Bone marrow (tissue), 2 donors: Measurements from ENCODE around the gene CYB5RL.
"Not testable (repeated sequence)": the region's sequence is repeated elsewhere in the genome, so short reads cannot be mapped to it uniquely, and the experiment has no call there.

Experiments
- DNase-seq, 2 donors: peaks; one replicate each; lab custom pipeline; 2025; lab: John Stamatoyannopoulos, UW

Gene CYB5RL

DNA sequence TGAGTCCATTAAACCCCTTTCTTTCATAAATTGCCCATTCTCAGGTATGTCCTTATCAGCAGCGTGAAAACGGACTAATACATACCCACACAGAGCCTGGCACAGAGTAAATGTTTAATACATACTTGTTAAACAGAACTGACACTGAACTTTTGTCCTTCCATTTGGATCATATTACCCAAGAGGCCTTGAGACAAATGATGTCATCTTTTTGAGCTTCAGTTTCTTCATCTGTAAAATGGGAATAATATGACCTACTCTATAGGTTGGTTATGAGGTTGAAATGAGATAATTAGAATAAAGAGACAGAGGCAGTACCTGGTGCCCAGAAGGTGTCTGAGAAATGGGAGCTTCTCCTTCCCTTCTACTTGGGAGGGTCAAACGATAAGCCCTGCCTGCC, 13.8 kb downstream of the CYB5RL start:
- no peak for DNase-seq

- DNase-seq, result no peak
These were observed 19.0 kb downstream of the CYB5RL start for GRCh38 chr1:54180701-54181360.

DNA sequence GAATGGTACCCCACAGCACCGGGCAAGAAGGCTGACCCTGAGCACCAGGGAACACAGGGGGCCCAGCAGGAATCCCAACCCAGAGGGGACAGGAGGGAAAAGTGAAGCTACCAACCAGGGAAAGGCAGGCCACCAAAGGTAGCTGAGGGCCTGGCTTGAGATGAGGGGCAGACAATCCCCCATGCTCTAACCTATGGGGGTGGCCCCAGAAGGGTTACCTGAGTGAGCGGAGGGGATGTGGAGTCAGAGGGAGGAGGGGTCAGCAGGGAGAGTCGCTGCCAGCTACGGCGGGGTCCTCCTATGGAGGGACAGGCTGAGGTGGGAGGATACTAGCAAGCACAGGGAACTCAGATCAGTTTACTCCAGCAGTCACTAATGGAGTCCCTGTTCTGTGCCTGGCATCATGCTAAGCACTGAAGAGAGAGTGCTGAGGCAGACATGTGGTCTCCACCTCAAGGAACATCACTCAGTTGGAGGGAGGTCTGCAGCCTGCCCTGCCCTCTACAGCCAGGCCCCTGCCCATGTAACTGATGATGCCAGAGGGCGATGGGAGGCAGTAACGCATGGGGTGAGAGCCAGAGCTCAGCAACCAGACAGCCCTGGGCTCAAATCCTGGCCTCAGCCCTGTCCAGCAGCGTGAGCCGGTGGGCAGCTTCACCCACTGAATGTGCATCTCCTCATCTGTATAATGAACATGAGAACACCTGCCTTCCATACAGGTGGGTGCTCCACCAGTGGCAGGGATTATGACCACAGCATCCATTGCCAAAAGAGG, 21.3 kb downstream of the CYB5RL start:
- DNase-seq, result no peak

GRCh38 chr1:54177726-54178125, 22.1 kb downstream of the CYB5RL start:
- no peak for DNase-seq

DNA sequence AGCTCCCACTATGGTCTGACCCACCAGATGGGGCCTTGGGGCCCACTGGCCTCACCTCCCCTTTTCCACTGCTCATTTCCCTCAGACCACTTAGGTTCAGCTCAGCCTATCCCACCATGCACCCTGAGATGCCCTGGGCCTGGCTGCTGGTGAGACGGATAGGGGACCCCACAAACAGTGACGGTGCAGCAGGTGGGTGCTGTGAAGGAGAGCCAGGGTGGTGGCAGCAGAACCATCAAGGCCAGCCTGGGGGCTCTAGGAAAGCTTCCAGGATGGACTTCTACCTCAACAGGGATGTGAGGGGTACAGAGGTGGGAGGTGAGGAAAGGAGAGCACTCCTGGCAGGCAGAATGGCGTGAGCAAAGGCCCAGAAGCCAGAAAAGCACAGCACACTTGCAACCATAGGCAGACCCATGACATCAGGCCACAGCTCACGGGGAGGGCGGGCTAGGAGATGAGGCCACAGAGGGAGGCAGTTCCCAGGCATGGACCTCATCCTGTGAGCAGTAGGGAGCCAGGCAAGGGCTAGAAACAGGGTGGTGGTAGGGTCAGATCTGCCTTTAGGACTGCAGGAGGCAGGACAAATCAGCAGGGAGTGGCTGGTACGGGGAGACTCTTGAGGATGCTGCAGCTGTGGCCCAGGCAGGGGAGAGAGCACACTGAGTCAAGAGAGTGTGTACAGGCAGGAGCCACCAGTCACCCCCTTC, 23.1 kb downstream of the CYB5RL start:
- no peak for DNase-seq

DNA sequence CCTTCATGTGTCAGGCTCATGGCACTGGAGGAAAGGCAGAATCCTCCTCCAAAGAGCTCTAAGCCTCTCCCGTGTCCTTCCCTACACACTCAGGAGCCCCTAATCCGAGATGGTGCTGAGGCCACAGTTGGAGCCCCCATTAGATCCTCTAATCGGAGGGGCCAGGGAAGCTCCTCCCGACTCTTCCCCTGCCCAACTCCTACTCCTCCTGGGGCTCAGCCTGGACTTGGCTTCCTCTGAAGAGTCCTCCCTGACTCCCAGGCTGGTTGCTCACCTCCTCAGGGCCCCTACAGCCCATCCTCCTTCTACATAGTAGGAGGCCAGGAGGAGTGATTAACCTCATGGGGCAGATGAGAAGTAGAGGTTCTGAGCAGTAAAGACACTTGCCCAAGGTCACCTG, 25.7 kb downstream of the CYB5RL start:
- no peak for DNase-seq

DNA sequence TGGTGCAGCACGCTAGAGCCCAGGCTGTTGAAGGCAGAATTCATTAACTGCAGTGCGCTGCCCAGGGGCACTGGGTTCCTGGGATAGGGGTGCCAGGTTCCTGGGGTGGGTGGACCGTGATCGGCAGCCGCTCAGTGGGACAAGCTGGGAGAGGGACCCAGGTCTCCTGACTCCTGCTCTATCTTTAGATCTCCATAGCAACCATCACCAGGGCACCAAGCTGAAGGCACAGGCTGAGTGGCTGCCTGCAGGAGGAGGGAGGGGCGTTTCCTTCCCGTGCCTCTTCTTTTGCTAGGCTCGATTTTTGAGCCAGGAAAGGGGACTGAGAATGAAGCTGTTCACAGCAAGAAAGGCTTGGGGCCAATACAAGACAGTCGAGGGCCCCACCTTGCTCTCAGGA, 26.1 kb downstream of the CYB5RL start:
- no peak for DNase-seq

DNA sequence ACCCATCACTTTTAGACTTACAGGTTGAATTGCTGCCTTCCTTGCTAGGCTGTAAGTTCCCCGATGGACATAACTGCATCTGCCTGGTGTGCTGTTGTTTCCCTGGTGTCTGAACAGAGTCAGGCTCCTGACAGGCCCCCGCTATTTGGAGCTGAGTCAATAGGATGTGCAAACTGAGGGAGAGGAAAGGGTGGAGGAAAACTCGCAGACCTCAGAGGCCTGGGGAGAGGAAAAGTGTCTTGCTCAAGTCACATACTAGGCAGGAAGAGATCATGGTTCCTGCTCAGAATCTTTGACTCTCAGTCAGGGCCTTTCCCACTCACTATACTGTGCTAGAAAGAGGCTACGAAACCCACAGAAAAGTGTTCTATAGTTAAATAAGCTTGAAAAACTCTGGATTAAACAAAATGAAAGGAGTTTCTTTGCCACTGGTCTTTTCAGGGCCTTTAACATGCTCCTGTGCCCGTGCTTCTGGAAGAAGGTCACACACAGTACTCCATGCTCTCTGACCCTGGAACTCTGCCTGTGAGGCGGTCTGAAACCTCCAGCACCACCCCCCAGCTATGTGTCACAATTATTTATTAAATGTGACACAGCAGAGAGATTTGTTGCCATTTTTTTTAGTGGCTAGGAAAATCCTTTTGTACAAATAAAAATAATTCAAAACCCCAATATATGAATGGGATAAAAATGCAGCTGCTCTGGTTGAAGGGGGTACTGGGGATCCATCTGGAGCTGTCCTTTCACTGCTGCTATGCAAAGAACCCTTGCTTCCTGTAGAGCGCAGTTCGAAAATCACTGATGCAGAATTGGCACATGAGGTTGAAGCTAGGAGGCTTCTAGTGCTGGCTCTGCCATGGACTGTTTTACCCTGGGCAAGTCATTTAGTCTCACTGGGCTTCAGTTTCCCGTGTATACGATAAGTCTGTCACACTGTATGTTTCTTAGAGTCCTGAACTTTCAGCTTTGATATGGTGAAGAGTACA, 26.9 kb downstream of the CYB5RL start:
- DNase-seq, result no peak

DNA sequence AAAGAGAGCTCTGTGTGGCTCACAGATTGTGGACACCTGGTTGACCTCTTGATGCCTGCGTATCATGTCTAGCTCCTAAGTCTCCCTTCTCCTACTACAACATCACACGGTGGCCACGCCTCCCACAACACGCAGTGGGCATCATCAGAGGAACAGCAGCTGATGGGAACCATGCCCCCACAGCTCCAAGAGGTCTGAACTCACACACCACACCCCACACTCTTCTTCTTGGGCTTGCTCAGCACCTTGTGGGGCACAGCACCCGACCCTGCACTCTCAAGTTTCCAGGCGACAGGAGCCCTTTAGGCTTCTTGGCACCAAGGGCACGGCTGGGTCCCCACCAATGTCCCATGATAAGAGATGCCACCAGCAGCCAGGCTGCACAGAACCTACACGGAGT, 28.2 kb downstream of the CYB5RL start:
- no peak for DNase-seq

DNA sequence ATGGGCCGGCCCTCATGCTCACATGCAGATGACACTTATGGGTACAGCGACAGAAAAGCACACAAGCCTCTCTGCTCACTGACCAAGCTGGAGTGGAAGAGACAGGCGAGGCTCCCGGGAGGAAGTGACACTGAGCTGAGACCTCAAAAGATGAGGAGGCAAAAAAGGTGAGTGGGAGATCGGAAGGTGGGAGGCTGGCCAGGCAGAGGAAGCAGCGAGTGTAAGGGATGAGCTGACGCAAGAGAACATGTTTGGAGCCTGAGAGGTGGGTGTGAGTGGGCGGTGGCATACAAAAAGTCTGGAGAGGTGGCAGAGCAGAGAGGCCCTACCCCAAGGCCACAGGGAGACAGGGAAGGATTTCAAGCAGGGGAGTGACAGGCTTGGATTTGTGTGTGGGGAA, 28.8 kb downstream of the CYB5RL start:
- DNase-seq, result no peak

- DNase-seq, result no peak
These were observed 30.8 kb downstream of the CYB5RL start for GRCh38 chr1:54169068-54169467.

- no peak for DNase-seq
These were observed 31.4 kb downstream of the CYB5RL start for GRCh38 chr1:54168206-54168965.

DNA sequence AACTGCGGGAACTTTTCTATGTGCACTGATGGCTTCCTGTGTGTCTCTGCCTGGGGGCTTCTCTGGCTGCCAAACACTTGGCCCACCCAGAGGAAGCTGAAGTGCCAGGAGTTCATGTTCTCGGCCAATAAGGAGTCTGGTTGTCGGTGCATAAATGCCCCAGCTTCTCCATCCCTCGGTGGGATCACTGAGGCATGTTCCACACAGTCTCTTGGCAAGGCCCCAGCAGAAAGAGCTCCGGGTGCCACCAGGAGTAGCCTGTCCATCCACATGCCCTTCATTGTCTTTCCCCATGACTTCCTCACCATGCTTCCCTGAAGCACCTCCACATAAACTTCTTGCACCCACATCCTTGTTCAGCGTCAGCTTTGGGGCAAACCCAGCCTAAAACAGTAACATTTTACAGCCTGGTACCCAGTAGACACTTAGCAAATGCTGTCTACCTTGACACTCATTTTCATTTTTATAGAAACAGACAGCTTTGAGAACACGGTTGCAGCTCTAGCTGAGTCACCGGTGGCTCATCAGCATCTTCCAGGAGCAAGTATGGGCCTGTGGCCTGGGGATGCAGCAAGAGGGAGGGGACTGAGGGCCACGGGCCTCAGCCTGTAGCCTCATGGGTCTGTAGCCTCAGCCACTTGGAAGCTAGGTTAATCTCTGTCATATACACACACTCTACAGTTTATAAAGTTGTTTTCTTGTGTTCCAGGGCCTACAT, 32.2 kb downstream of the CYB5RL start:
- no peak for DNase-seq

DNA sequence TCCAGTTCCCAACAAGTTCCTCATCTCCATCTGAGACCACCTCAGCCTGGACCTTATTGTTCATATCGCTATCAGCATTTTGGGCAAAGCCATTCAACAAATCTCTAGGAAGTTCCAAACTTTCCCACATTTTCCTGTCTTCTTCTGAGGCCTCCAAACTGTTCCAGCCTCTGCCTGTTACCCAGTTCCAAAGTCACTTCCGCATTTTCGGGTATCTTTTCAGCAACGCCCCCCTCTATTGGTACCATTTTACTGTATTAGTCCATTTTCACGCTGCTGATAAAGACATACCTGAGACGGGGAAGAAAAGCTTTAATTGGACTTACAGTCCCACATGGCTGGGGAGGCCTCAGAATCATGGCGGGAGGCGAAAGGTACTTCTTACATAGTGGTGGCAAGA, 33.5 kb downstream of the CYB5RL start:
- DNase-seq, result not testable (repeated sequence)

DNA sequence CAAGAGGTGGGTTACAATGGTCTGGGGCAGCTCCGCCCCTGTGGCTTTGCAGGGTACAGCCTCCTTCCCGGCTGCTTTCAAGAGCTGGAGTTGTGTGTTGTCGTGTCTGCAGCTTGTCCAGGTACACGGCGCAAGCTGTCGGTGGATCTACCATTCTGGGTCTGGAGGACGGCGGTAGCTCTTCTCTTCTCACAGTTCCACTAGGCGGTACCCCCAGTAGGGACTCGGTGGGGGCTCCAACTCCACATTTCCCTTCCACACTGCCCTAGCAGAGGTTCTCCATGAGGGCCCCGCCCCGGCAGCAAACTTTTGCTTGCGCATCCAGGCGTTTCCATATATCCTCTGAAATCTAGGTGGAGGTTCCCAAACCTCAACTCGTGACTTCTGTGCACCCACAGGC, 34.7 kb downstream of the CYB5RL start:
- DNase-seq, result no peak

DNA sequence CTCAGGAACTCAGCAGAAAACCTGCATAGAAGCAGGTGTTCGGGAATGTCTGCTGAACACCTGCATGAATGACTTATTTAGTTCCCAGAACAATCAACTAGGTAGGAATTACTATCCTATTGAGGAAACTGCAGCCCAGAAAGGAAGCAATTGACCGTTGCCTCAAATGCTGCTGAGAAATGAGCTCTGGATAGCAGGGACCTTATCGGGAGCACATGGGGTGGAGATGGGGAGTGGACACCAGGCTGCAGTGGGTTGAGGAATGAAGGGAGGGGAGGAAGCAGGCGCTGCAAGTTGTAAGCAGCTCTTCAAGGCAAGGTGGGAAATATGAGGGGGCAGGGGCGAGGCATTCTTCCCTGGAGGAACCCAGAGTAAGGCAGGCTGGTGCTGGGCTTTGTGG, 36.3 kb downstream of the CYB5RL start:
- DNase-seq, result no peak

DNA sequence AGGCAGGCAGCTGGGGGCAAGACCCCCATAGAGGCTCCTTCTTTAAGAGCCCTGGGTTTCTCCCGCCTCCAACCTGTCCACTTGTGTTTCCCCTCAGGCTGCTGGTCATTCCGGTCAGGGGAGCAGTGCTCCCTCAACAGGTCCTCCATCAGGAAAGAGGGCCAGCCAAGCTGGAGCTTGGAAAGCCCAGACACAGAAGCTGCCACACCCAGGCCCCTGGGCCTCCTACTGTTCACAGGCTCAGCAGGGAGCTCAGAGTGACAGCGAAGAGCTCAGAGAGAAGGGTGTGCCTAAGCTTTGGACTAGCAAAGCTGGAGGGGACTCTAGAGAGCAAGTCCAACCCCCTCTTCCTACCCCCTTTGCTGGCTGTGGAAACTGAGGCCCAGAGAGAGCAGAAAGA, 36.8 kb downstream of the CYB5RL start:
- DNase-seq, result no peak

- no peak for DNase-seq
These were observed 38.2 kb downstream of the CYB5RL start for GRCh38 chr1:54161495-54162168.

GRCh38 chr1:54160351-54160750, 39.5 kb downstream of the CYB5RL start:
- no peak for DNase-seq

DNA sequence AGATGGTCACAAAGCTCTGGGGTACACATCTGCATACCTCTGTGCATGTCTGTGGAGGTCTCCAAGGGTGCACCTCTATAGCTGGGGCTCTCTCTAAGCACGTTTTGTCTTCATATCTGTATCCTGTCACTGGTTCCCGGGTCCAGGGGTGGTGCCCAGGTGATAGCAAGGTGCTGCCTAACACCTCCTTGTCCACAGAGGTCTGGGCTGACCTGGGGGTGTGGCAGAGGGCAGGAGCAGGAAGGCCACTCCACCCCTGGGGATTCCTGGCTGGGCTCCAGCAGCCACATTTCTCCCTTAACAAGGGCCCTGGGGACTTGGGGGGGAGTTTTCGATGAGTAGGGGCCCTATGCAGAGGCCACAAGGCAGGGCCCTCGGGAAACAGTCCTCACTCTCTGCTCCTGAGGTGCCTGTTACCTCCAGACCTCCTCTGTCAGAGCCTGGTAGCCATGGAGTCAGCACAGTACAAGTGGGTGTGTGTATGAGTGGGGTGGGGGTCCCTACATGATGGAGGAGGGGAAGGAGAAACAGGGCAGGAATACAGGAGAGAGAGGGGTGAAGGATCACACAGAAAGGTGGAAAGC, 40.0 kb downstream of the CYB5RL start:
- no peak for DNase-seq
